Astrocyte of the spinal cord (primary cell): Measurements from ENCODE around the gene SPATA7.
A peak's percentile ranks its signal among the peaks of the same experiment; 100 is the strongest.
"Not testable (repeated sequence)": the region's sequence is repeated elsewhere in the genome, so short reads cannot be mapped to it uniquely, and the experiment has no call there.

Source experiments
- DNase-seq: peaks from one replicate; pipeline ENCODE4 v3.0.0; 2011; ENCODE audit warnings: low read depth, low spot score
- H3K4me3 ChIP-seq: 2 replicates; pipeline ENCODE4 v1.5.1; 2011; ENCODE audit warnings: low read depth, mild to moderate bottlenecking, low read length, moderate library complexity
- CTCF ChIP-seq: IDR thresholded peaks from 2 replicates; pipeline ENCODE4 v1.5.1; 2012; ENCODE audit warnings: low read depth, mild to moderate bottlenecking, low read length, inconsistent platforms
- in situ Hi-C: cut with HindIII; loops from 2 replicates; pipeline ENCODE4 v1.10.0; 2017; ENCODE audit warnings: low sequenced_read_pairs

Gene SPATA7

GRCh38 chr14:88379706-88380343, 5.6 kb upstream of the SPATA7 start:
- no peak for DNase-seq
- no peak for TF ChIP-seq CTCF
- H3K4me3 ChIP-seq = no peak overlapping the region
- in situ Hi-C loops = no loop called here

DNA sequence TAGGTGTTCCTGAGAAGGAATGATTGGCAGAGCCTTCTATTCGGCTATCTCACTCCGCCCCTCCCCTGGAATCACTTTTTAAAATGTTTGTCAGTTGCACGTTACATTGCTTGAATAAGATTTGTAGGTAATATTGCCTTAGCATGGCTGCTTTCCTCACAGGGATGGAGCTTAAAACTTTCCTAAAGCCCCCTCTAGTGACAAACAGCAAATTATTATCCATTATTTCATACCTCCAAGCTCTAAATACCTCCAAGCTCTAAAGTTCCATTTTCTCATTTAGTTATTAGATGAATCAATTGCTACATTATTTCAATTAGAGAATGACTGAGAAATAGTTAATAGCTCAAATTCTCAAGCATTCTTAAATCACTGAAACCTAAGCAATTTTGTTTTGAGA, 5.1 kb upstream of the SPATA7 start:
- TF ChIP-seq CTCF = peak; percentile 36
- DNase-seq = peak; percentile 15
- in situ Hi-C loops = no loop called here
- H3K4me3 ChIP-seq = no peak overlapping the region

DNA sequence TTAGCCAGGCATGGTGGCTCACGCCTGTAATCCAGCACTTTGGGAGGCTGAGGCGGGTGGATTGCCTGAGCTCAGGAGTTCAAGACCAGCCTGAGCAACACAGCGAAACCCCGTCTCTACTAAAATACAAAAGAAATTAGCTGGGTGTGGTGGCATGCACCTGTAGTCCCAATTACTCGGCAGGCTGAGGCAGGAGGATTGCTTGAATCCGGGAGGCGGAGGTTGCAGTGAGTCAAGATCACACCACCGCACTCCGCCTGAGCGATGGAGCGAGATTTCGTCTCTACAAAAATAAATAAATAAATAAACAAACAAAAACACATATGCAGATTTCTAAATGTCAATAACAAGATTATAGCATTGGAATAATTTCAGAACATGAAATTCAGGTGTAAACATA, 3.8 kb upstream of the SPATA7 start:
- H3K4me3 ChIP-seq, DNase-seq, in situ Hi-C loops: not testable (repeated sequence)

- in situ Hi-C loops = no loop called here
- no peak for TF ChIP-seq CTCF
- peak overlapping the region; percentile 84 for H3K4me3 ChIP-seq
- DNase-seq = no peak
Measured at GRCh38 chr14:88384718-88385117, 739 bp upstream of the SPATA7 start.

DNA sequence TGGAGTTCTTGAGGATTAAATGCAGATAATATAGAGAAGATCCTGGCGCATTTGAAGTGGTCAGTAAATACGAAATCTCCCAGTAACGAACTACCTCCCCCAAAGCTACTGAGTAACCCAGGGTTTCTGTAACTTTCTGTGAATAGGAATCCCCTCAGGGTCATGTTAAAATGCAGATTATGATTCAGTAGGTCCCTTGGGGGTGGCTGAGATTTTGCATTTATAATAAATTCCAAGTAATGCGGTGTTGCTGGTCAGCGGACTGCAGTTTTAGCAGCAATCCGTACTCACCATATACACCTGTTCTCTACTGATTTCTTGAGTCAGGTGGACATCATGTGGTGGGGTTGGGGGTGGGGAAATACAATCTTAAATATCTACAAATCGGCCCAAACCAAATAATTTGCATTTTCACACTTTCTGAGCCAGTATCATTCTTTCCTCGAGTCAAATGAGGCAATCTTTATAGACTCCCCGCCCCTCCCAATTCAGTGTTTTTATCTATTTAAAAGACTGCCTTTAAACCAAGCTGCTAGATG, 868 bp downstream of the SPATA7 start:
- TF ChIP-seq CTCF = no peak
- in situ Hi-C loops = no loop called here
- H3K4me3 ChIP-seq = peak overlapping the region; percentile 84
- DNase-seq = no peak

DNA sequence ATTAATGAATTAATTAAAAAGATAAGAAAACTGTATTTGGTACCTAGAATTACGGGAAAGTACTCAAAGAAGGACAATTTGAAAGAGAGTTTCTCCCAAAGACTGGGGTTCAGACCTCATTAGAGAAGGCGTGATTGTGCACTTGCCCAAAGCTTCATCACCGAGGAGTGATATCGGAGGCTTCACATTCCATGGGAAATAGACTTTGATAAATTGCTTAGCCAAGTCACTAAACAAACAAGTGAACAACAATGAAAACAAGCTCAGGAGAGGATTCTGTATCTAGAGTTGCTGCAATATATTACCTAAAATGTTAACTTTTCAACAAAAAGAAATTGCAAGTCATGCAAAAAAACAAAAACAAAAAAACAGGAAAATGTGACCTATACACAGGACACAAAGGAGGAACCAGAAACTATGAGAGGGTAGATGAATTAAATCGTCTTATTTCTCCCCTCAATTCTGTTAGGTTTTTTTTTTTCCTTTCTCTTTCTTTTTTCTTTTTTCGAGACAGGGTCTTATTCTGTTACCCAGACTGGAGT, 3.4 kb downstream of the SPATA7 start:
- H3K4me3 ChIP-seq = no peak overlapping the region
- TF ChIP-seq CTCF = no peak
- DNase-seq = no peak
- in situ Hi-C loops = no loop called here

GRCh38 chr14:88392609-88393008, 7.2 kb downstream of the SPATA7 start:
- in situ Hi-C loops = no loop called here
- DNase-seq = no peak
- TF ChIP-seq CTCF = no peak
- no peak overlapping the region for H3K4me3 ChIP-seq
